ACC112 (cell line): ENCODE measurements around the gene NPM3.

Experiments
- H2AFZ ChIP-seq: fragments of 200-600 bp; sonication (generic); one replicate; pipeline ENCODE4 v1.6.0; 2017; ENCODE audit warnings: antibody characterized with exemption, low read length; ENCODE audit not compliant: unreplicated experiment
- H3K27ac ChIP-seq: fragments of 200-600 bp; sonication (generic); 2 replicates; pipeline ENCODE4 v1.5.1; 2014; ENCODE audit warnings: low read depth, mild to moderate bottlenecking, antibody characterized with exemption, low read length, moderate library complexity
- H3K27me3 ChIP-seq: fragments of 200-600 bp; sonication (generic); 2 replicates; pipeline ENCODE4 v1.6.1; 2014; ENCODE audit warnings: mild to moderate bottlenecking, antibody characterized with exemption, low read length, moderate library complexity, mixed read lengths; ENCODE audit not compliant: insufficient read depth
- H3K36me3 ChIP-seq: fragments of 200-600 bp; sonication (generic); 2 replicates; pipeline ENCODE4 v1.6.1; 2016; ENCODE audit warnings: mild to moderate bottlenecking, antibody characterized with exemption, low read length, moderate library complexity, mixed read lengths; ENCODE audit not compliant: insufficient read depth
- H3K4me1 ChIP-seq: fragments of 200-600 bp; sonication (generic); one replicate; pipeline ENCODE4 v1.6.1; 2016; ENCODE audit warnings: low read length, mixed read lengths; ENCODE audit not compliant: insufficient read depth, unreplicated experiment, control insufficient read depth
- H3K4me3 ChIP-seq: fragments of 200-600 bp; sonication (generic); 2 replicates; pipeline ENCODE4 v1.5.1; 2014; ENCODE audit warnings: mild to moderate bottlenecking, low read depth, low read length
- H3K79me2 ChIP-seq: fragments of 200-600 bp; sonication (generic); one replicate; pipeline ENCODE4 v1.6.0; 2016; ENCODE audit warnings: low read length; ENCODE audit not compliant: control insufficient read depth, unreplicated experiment, insufficient read depth

The NPM3 gene

DNA sequence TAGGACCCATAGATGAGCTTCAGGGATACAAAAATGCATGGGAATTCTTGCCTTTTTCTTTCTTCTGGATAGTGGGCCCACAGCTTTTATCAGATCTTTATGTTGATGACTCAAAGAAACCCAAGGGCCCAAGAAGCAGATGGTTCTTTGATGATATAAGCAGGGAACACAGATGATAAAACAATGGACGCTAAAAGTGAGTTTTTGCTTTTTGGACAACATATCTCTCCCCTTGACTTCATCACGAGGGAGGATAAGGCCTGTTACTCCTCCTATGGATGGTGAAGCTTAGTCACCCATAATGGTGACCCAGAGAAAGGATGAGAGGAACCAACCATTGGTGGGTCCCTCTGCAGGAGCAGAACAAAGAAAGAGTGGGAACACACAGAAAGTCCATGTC, 41.5 kb upstream of the NPM3 start:
- Histone ChIP-seq H3K79me2 (peaks cover under 1% of the 10 kb centered on the region), H3K36me3 (no peaks in the 10 kb centered on the region; the same call in 1 of the 2 replicates), H2AFZ (no peak overlapping the region), H3K4me1 (no peaks in the 10 kb centered on the region), H3K27me3 (no peaks in the 10 kb centered on the region), H3K4me3 (no peak overlapping the region), H3K27ac (no peak overlapping the region)

DNA sequence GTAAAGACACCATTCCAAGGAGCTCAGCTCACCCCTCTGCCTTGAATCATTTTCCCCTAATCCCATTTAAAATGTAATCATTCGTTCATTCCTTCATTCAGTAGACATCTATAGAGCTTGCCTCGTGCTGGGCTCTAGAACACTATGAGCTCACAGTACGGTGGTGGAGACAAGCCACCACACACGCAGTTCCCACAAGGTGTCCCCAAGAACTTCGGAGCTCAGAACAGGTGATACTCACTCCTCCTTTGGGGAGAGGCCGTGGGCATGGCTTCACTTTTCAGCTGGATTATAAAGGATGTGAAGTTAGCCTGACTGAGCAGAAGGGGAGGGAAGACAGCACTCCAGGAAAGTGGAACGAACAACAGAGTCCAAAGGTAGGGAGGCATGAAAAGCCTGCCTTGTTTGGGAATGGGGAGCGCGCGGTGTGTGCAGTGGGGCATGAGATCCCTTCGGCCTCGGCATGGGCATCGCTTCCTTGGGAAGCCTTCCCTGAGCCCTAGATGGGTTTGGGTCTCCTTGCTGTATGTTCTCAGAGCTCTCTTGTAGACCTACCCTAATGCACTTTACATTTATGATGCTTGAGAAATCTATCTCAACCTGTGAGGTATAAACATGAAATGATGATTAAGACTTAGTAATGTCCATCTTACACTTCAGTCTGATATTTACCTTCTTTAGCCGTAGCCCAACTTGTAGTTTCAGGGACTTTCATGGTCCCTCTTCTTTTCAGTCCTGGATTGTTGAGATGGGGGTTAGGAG, 35.8 kb upstream of the NPM3 start:
- Histone ChIP-seq H3K27me3 (no peaks in the 10 kb centered on the region), H3K4me1 (peaks cover 5% of the 10 kb centered on the region), H3K36me3 (peaks cover 4% of the 10 kb centered on the region; the same call in 1 of the 2 replicates), H2AFZ (peak overlapping the region; percentile 82), H3K4me3 (peak overlapping the region; percentile 84), H3K79me2 (peaks cover 52% of the 10 kb centered on the region), H3K27ac (peak overlapping the region; percentile 63)

DNA sequence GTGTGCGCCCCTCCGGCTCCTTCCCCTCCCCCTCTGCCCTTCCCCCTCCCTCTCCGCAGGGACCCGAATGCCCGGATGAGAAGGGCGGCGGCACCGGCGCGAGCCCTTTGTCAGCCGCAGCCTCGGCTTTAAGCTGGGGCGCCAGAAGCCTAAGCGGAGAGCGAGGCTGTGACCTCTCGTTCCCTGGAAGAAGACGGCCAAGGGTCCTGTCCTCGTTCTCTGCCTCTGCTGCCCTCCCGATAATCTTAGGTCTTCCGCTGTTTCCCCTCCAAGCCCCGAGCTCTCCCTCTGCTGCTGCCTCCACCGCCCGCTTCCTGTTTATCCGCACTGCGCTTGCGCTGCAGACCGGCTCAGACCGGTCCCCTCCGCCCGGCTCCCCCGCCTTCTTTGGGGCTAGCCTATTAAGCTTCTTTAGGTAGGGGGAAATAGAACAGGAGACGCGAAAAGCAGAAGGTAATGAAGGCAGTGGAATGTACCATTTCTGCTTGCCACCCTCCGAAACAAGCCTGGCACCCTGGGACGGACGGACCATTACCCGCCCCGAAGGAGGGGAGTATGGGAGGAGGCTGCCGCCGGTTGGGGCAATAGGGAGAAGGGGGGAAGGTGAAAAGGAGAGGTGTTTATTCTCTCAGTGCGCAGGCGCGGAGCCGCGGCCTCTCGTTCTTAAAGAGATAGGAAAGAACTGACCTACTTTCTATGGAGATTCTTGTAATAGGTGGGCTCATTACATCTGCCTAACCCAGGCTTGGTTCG, 35.0 kb upstream of the NPM3 start, which contains the start of gene OGA:
TSS of gene OGA (minus strand) at position 326 of the 753 bp plus-strand sequence. CDS start 422 bp downstream, outside the sequence.
- H2AFZ ChIP-seq: peak within 1 kb of the TSS; percentile 82
- peak within 1 kb of the TSS; percentile 63 for H3K27ac ChIP-seq
- H3K27me3 ChIP-seq: no peaks in the 10 kb centered on the region
- H3K4me3 ChIP-seq: peak within 1 kb of the TSS; percentile 99
- H3K36me3 ChIP-seq: peaks cover 5% of the 10 kb centered on the region; the same call in 1 of the 2 replicates
- H3K4me1 ChIP-seq: peaks cover 13% of the 10 kb centered on the region
- peaks cover 60% of the 10 kb centered on the region for H3K79me2 ChIP-seq

DNA sequence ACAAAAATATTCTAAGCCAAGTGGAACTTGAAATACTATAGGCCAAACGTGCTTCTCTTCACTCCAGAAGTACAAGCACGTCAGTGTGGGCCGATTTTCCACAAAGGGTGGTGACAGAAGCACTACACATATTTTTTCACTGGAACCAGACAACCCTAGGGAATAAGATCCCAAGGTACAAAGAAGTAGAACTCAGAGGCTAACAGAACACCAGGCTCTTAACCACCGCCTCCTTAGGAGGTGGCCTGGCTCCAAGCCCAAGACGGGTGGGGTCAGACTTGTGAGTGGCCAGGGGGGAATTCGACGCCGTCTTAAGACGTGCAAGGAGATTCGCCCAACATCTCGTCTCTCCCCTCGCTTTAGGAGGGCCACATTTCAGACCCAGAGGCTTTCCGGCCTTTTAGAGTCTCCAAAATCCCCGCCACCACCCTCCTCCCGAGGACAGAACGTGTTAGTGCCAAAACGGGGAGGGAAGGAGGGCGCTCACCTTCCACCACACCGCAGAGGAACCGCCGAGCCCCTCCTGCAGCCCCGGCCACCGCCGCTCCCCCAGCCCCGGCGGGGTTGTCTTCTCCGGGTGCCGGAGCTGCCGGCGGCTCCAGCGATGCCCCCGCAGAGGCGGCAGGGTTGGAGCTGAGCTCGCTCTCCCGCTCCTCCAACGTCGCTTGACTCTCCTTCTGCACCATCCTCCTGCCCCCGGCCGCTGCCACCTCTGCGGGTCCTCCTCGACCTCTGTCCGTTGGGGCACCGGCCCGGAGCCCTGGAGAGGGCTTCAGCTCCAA, 34.3 kb upstream of the NPM3 start:
- no peaks in the 10 kb centered on the region for H3K27me3 ChIP-seq
- peaks cover 68% of the 10 kb centered on the region for H3K79me2 ChIP-seq
- H3K36me3 ChIP-seq: peaks cover 13% of the 10 kb centered on the region
- peak overlapping the region; percentile 99 for H3K4me3 ChIP-seq
- H2AFZ ChIP-seq: no peak overlapping the region
- H3K27ac ChIP-seq: peak overlapping the region; percentile 63
- peaks cover 14% of the 10 kb centered on the region for H3K4me1 ChIP-seq

DNA sequence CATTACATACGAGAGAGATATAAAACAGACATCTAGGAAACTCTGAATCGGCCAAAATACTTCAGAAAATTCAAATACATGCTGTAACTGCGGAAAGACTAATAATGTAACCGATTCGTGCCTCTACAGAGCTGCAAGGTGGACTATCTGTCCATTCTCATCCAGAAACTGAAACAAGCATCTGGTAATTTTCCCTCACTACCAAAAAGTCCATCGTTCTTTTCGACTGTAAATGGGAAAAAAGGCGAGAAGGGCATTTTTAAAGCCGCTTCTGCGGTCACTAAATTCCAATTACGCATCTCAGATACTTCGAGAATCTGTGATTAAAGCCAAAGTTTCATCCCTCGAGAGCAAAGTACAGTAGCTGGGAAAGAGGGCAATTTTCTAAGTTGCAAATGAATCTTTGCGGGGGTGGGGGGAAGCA, 33.7 kb upstream of the NPM3 start:
- Histone ChIP-seq H2AFZ (no peak overlapping the region), H3K36me3 (peaks cover 16% of the 10 kb centered on the region), H3K27me3 (no peaks in the 10 kb centered on the region), H3K27ac (peak overlapping the region; percentile 63), H3K4me3 (peak overlapping the region; percentile 99), H3K4me1 (peaks cover 14% of the 10 kb centered on the region), H3K79me2 (peaks cover 74% of the 10 kb centered on the region)

DNA sequence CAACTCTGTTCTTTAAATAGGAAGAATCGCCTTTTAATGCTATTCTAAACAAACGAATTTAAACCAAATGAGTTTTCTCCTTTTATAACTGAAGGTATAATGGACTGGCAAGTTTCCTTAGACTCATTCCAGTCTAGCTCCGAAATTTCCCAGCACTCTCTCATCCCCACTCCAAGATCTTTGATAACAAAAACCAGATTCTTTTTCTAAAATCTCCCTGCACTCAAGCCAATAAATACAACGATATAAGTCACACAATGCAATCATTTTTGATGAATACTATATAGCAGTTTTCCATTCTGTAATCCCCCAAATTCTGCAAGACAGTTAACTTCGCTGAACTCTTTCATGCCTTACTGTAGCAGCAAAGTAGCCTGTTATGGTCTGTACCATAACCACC, 33.1 kb upstream of the NPM3 start:
- Histone ChIP-seq H3K36me3 (peaks cover 16% of the 10 kb centered on the region), H3K27ac (0 out of 2 replicates have a peak overlapping the region, but pooled peaks have one; percentile 63), H3K79me2 (peaks cover 79% of the 10 kb centered on the region), H3K27me3 (no peaks in the 10 kb centered on the region), H3K4me3 (peak overlapping the region; percentile 99), H3K4me1 (peaks cover 14% of the 10 kb centered on the region), H2AFZ (no peak overlapping the region)

DNA sequence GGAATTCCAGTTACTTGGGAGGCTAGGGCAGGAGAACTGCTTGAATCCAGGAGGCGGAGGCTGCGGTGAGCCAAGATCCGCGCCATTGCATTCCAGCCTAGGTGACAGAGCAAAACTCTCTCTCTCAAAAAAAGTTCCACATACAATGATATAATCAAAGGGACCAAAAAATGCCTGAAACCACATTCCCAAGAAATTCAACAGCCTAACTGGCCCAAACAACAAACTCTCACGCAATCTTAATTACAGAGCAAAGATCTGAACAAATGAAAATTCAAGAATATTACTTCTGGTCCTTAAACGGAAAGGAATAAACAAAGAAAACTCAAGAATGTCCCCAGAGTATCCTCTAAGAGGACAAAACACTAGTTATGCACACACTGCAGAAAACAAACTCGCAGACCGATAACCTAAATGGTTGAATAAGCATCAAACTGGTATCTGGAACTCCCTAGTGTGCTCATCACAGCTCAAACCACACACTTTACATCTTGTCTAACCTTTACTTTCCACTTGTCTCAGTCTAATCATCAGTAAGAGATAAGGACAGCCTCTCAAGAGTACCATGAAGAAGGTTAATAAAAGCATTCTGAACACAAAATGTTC, 31.3 kb upstream of the NPM3 start:
- Histone ChIP-seq H3K4me1 (peaks cover 17% of the 10 kb centered on the region), H3K27me3 (no peaks in the 10 kb centered on the region), H3K27ac (peak overlapping the region; percentile 2; the same call in 1 of the 2 replicates), H3K36me3 (peaks cover 24% of the 10 kb centered on the region), H3K4me3 (peak overlapping the region; percentile 99), H3K79me2 (peaks cover 92% of the 10 kb centered on the region), H2AFZ (no peak overlapping the region)

DNA sequence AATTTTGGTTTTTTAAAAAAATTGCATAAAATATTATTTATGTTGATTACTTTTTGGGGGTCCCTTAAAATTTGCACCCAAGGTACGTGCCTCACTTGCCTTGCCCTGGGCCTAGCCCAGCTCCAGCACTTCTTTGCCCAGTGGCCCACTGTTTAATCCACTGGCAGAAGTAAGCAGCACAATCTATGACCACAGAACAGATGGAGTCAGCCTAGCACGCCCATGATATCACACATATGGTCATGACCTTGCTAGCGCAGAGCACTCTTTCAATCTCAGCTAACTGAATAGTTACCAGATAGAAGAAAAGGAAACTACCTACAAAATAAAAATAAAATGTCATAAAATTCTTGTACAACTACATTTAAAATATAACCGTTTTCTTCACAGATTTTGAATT, 29.4 kb upstream of the NPM3 start:
- Histone ChIP-seq H3K36me3 (peaks cover 37% of the 10 kb centered on the region), H2AFZ (no peak overlapping the region), H3K4me3 (no peak overlapping the region), H3K27me3 (no peaks in the 10 kb centered on the region), H3K79me2 (peaks cover 93% of the 10 kb centered on the region), H3K27ac (no peak overlapping the region), H3K4me1 (peaks cover 22% of the 10 kb centered on the region)

DNA sequence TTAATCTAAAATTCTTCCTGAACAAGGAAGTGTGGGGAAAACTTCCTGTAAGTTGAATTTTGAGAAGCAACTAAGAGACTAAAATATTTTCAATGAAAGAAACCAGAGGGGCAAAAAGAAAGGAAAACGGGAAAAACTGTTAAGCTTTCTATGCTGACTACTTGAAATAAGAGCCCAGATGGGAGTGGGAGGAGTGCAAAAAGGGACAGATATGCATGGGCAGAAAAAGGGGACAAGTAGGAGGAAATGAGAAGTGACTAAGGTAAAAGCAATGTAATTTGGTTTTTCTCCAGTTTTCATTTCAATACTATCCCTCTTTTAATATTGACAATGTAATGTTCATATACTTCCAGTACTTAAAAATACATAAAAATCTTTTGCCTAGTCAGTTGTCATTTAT, 23.9 kb upstream of the NPM3 start:
- H2AFZ ChIP-seq: no peak overlapping the region
- peaks cover 63% of the 10 kb centered on the region for H3K79me2 ChIP-seq
- peaks cover 45% of the 10 kb centered on the region for H3K36me3 ChIP-seq
- H3K27me3 ChIP-seq: no peaks in the 10 kb centered on the region
- no peak overlapping the region for H3K4me3 ChIP-seq
- 0 out of 2 replicates have a peak overlapping the region, but pooled peaks have one; percentile 1 for H3K27ac ChIP-seq
- peaks cover 17% of the 10 kb centered on the region for H3K4me1 ChIP-seq

DNA sequence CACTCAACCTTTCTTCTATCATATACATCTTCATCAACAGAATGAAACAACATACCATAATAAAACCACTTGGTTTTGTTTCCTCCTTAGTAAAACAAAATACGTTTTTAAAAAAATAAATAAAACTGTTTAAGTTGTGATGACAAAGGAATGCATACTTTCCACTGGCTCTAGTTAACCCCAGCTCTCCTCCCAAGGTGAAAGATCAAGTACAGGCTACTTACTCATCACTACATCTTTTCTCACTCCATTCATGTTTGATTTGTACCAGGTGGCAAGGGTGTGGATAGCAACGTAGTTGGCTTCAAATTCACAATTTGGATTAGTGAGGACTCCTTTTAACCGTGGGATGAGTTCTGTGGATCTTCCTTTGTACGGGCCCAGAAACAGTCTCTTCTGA, 20.3 kb upstream of the NPM3 start:
- no peaks in the 10 kb centered on the region for H3K27me3 ChIP-seq
- peaks cover 55% of the 10 kb centered on the region for H3K36me3 ChIP-seq
- H3K27ac ChIP-seq: peak overlapping the region; percentile 10; the same call in 1 of the 2 replicates
- no peak overlapping the region for H3K4me3 ChIP-seq
- H2AFZ ChIP-seq: no peak overlapping the region
- peaks cover 13% of the 10 kb centered on the region for H3K4me1 ChIP-seq
- peaks cover 67% of the 10 kb centered on the region for H3K79me2 ChIP-seq
